Measurements from ENCODE around the gene TMCO1.
"Not testable (repeated sequence)": the region's sequence is repeated elsewhere in the genome, so short reads cannot be mapped to it uniquely, and the experiment has no call there.

Gene TMCO1

DNA sequence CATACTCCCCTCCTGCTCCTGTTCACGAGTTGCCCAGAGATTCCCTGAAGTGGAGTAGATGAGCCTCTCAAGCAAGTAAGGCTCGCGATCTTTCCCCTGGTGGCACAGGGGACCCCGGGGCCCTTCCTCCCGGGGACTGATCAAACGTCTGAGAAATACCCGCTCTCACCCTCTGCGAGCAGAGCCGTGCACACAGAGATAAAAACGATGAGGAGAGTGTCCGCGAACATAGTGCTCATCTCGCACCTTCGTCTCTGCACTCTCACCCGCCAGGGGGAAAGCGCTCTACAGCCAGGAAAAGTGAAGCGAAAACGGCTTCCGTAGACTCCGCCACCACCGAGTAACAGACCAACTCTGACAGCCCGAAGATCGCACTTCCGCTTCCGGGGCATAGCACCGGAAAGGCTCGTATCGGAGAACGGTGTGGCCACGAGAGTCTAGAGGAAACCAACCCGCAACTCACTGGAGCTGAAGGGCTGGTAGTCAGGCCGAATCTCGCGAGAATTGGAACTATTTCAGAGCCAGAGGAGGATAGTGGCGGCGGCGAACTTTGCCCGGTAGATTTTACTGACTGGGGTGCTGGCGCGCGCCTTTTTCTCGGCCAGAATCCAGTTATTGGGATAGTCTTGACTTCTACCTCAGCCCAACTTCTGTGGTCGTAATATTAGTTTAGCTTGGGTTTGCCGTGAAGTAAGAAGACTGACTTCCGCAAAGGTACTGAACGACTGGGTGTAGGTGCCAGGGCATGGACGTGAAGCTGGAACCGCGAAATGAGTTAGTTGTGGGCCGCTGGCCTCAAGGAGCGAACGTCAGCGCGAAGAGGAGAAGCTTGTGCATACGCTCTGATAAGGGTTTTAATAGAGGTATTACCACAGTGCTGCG, at the start of gene TMCO1:
TMCO1 (minus strand) TSS at position 356 of the 882 bp plus-strand sequence; CDS start at position 239, 117 bp downstream.
- peak; percentile 98 for DNase-seq

GRCh38 chr1:165816826-165817497, 48.3 kb upstream of the TMCO1 start:
- no peak for DNase-seq

DNA sequence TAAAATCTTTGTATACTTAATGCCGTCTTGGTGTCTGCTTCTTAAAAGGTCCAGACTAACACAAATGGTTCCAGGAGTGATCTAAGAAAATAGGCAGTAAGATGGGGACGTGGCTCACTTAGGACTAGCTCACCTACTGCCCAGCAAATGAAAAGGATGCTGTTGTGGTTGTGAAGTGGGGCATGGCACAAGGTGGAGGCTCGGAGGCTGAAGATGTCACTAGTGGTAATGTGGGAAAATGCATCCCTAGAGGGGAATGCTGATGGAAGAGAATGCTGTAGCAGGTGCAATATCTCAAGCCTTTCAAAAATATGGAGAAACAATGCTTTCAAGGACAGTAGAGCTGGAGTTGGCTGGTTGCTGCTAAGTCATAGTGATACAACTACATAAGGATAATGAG, 47.5 kb upstream of the TMCO1 start:
- no peak for DNase-seq

DNA sequence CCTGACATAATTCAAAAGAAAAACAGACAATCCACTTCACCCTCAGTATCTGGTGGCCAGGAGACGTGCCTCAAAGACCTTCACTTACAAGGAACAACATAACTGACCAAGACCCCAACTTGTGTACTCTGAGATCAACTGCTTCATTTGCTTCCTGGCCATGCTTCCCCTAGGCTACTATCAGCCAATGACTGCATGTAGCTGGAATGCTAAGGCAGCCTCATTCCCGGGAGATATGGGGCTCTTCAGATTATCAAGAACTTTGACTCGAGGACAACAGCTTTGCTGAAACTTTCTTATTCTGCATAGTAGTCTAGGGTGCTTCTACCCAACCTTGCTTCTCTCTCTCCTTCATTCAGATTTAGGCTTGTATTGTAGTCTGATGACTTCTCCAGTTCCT, 47.1 kb upstream of the TMCO1 start:
- DNase-seq: no peak

GRCh38 chr1:165807613-165808012, 38.9 kb upstream of the TMCO1 start:
- DNase-seq: no peak

- not testable (repeated sequence) for DNase-seq
Observed at GRCh38 chr1:165804513-165804912, 35.8 kb upstream of the TMCO1 start.

DNA sequence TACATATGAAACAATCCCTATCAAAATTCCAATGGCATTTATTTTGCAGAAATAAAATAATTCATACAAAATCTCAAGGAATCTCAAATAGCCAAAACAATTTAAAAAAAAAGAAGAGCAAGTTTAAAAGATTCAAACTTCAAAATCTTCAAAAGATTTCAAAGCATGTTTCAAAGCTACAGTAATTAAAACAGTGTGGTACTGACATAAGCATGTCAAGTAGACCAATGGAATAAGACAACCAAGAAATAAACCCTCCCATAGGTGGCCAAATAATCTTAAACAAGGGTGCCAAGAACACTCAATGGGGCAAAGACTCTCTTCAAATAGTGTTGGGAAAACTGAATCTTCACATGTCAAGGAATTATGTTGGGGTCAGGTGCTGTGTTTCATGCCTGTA, 30.7 kb upstream of the TMCO1 start:
- DNase-seq: no peak

DNA sequence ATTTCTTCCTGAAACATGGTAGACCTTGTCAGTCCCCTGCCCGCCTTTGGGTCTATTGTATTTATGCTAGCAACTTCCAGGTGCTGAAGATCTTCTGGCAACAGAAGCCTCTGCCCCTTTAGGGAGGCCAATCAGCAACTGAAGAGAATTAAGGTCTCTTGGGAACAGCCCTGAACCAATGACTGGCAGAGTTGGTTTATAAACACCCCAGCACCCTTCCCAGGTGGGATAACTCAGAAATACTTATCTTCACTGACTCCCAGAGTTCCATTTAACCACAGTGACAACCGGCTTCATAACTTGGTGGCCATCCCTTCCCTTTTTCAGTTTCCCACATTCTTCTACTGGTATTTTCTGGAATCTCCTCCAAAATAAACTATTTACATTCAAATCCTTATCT, 27.2 kb upstream of the TMCO1 start:
- DNase-seq: no peak

DNA sequence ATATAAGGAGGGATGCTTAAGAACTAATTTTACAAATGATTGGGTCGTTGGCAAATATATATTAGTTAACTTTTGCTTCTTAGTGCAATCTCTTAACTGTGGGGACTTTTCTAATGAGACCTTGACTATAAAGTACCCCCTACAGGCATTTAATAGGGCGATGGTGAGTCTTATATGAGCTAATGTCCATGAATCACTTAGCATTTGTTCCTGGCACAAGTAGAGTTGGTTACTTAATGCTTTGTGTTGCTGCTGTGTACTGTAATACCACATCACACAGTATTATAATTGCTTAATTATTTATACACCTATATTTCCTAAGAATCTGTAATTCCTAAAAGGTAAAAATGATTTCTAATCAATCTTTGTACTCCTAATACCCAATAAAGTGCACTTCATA, 25.3 kb upstream of the TMCO1 start:
- no peak for DNase-seq

- no peak for DNase-seq
Observed at GRCh38 chr1:165787741-165788140, 19.1 kb upstream of the TMCO1 start.

GRCh38 chr1:165783519-165783918, 14.9 kb upstream of the TMCO1 start:
- not testable (repeated sequence) for DNase-seq

DNA sequence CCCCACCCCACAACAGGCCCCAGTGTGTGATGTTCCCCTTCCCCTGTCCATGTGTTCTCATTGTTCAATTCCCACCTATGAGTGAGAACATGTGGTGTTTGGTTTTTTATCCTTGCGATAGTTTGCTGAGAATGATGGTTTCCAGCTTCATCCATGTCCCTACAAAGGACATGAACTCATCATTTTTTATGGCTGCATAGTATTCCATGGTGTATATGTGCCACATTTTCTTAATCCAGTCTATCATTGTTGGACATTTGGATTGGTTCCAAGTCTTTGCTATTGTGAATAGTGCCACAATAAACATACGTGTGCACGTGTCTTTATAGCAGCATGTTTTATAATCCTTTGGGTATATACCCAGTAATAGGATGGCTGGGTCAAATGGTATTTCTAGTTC, 9.5 kb upstream of the TMCO1 start:
- DNase-seq: not testable (repeated sequence)

DNA sequence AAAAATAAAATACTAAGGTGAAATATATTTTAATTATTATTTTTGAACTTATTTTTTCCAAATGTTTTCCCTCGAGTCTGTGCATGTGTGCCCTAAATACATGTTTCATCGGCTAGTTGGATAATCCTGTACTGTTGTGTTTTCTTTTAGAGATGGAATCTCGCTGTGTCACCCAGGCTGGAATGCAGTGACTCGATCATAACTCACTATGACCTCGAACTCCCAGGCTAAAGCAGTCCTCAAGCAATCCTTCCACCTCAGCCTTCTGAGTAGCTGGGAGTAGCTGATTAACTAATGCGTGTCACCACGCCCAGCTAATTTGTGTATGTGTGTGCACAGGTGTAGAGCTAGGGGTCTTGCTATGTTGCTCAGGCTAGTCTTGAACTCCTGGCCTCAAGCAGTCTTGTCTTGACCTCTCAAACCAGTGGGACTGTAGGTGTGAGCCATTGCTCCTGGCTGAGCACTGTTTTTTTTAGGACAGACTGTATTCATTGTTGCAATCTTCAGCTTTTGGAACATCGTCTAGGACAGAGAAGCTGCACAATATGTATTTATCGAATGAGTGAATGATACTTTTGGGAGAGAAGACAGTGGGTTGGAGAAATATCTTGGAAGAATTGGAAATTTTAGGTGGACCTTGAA, 4.8 kb upstream of the TMCO1 start:
- DNase-seq: no peak

DNA sequence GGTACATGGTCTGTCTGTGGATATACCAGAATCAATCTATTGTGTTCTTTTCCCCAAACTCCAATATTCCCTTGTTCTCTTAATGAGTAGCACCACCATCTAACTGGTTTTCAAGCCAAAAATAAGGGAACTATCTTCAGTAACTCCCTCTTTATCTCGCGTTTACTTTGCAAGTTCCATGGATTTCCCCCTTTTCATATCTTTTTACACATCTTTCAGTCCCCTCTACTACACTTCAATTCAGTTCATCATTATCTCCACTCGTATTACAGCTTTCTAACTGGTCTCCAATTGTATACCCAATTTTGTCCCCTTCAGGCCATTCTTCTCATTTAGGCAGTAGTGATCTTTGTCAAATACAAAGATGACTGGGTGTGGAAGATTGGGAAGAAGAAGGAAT, 4.1 kb upstream of the TMCO1 start:
- DNase-seq: no peak

GRCh38 chr1:165764277-165764676, 4.4 kb downstream of the TMCO1 start:
- no peak for DNase-seq

GRCh38 chr1:165763442-165763841, 5.2 kb downstream of the TMCO1 start:
- DNase-seq: no peak

- no peak for DNase-seq
Observed at GRCh38 chr1:165762725-165763124, 5.9 kb downstream of the TMCO1 start.

- no peak for DNase-seq
Observed at GRCh38 chr1:165759095-165759494, 9.6 kb downstream of the TMCO1 start.

GRCh38 chr1:165755393-165756010, 13.2 kb downstream of the TMCO1 start:
- no peak for DNase-seq

GRCh38 chr1:165753934-165754333, 14.7 kb downstream of the TMCO1 start:
- DNase-seq: no peak

- DNase-seq: no peak
Observed at GRCh38 chr1:165748550-165748949, 20.1 kb downstream of the TMCO1 start.

GRCh38 chr1:165747632-165748447, 20.8 kb downstream of the TMCO1 start:
- no peak for DNase-seq
